Body of pancreas (tissue), 4 donors: ENCODE data around the gene LCE4A. TPM values are rescaled to one million over a fixed set of nuclear protein-coding genes. Genes with fewer than 3 reads are reported as not detected.
"Not testable (repeated sequence)": the region's sequence is repeated elsewhere in the genome, so short reads cannot be mapped to it uniquely, and the experiment has no call there.

Source experiments
- ATAC-seq: fragments of 150-250 bp; one replicate; pipeline ENCODE4 v1.9.1; 2016
- DNase-seq, 4 donors: peaks; one replicate each; pipeline ENCODE4 v3.0.0-alpha.2; 2019
- H3K27ac ChIP-seq, 4 donors: fragments of 200-600 bp; sonication (generic); 1 replicate in 3 of 4; 2 replicates in 1 of 4; pipeline versions ENCODE4 v1.5.1 to v1.6.1; 2016 to 2019; ENCODE audit warnings: mild to moderate bottlenecking in 1 of 4, mixed read lengths in 1 of 4, moderate library complexity in 1 of 4
- H3K27me3 ChIP-seq, 2 donors: fragments of 200-600 bp; sonication (generic); one replicate each; pipeline ENCODE4 v1.6.0; 2016; ENCODE audit warnings: mild to moderate bottlenecking in 1 of 2
- H3K36me3 ChIP-seq, 2 donors: fragments of 200-600 bp; sonication (generic); replicated peaks in 1 of 2; 2 replicates each; pipeline ENCODE4 v1.5.1; 2016; ENCODE audit warnings: low read depth in 2 of 2; ENCODE audit not compliant: insufficient read depth in 1 of 2
- H3K4me1 ChIP-seq: fragments of 200-600 bp; sonication (generic); one replicate; pipeline ENCODE4 v1.6.0; 2016
- H3K4me3 ChIP-seq, 2 donors: fragments of 200-600 bp; sonication (generic); 1 replicate in 1 of 2; 2 replicates in 1 of 2; pipeline ENCODE4 v1.5.1; 2016 to 2019
- H3K9me3 ChIP-seq, 3 donors: fragments of 200-600 bp; sonication (generic); 1 replicate in 2 of 3; 2 replicates in 1 of 3; pipeline ENCODE4 v1.5.1; 2016
- POLR2A ChIP-seq, 3 donors: fragments of 450-650 bp; IDR thresholded peaks; one replicate each; pipeline ENCODE4 v1.6.1; 2016; ENCODE audit warnings: antibody characterized with exemption in 3 of 3, mild to moderate bottlenecking in 2 of 3
- WGBS, 2 donors: methylation state at CpG; one replicate each; pipeline ENCODE4 v1.1.5; 2017; 5-methylcytosine and 5-hydroxymethylcytosine counted together
- intact Hi-C: fragments of 100-400 bp; cut with DNase I; formaldehyde crosslinking; loops from one replicate; pipeline ENCODE4 v1.15.1; 2023
- total RNA-seq, 2 donors: library from RNA; depleted of rRNA; stranded (reverse); fragments of >200 nt; gene quantifications; one replicate each; pipeline ENCODE4 v1.1.0, GENCODE V29; 2016
- TF ChIP-seq, protein P1 (sequence below), 7 experiments: fragments of 450-650 bp in 4 of 7; fragments of 200-600 bp in 3 of 7; sonication (generic) in 3 of 7; IDR thresholded peaks; one replicate each; pipeline ENCODE4 v1.5.1; 2016 to 2019; ENCODE audit warnings: antibody characterized with exemption in 7 of 7

LCE4A gene
- total RNA-seq, 2 donors from 2014 or later, result not detected

DNA sequence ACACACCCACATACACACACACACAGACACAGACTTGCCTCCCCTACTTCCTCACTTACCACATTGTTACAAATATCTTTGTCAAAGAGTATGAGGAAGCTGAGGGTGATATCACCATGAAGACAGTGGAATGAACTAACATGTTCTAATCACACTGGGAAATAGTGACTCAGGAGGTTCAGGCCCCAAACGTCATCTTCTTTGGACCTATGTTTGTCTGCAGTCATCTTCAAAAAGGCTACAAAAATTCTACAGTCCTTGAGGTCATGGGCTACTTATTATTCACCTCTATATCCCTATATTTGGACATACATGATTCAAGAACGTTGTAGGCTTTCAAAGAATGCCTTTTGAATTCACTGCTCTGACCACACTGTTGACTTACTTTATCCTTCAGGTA, 34.9 kb upstream of the LCE4A start:
- Histone ChIP-seq H3K9me3 (peaks cover 0 to 3% (median 0%) of the 10 kb centered on the region in 3 donors), H3K4me1 (no peaks in the 10 kb centered on the region), H3K27ac (no peak overlapping the region), H3K4me3 (no peak overlapping the region), H3K27me3 (no peaks in the 10 kb centered on the region), H3K36me3 (no peaks in the 10 kb centered on the region)
- DNase-seq, result no peak
- TF ChIP-seq, protein P1, sequence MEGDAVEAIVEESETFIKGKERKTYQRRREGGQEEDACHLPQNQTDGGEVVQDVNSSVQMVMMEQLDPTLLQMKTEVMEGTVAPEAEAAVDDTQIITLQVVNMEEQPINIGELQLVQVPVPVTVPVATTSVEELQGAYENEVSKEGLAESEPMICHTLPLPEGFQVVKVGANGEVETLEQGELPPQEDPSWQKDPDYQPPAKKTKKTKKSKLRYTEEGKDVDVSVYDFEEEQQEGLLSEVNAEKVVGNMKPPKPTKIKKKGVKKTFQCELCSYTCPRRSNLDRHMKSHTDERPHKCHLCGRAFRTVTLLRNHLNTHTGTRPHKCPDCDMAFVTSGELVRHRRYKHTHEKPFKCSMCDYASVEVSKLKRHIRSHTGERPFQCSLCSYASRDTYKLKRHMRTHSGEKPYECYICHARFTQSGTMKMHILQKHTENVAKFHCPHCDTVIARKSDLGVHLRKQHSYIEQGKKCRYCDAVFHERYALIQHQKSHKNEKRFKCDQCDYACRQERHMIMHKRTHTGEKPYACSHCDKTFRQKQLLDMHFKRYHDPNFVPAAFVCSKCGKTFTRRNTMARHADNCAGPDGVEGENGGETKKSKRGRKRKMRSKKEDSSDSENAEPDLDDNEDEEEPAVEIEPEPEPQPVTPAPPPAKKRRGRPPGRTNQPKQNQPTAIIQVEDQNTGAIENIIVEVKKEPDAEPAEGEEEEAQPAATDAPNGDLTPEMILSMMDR (IDR thresholded peaks at IDR 0.05), result no peak
- no peak for TF ChIP-seq POLR2A (IDR thresholded peaks at IDR 0.05)
- WGBS, 2 donors, result 41 to 57% methylated on average over 2 of the region's 2 CpGs
- ATAC-seq, result no peak
- intact Hi-C loops, result no loop called here

DNA sequence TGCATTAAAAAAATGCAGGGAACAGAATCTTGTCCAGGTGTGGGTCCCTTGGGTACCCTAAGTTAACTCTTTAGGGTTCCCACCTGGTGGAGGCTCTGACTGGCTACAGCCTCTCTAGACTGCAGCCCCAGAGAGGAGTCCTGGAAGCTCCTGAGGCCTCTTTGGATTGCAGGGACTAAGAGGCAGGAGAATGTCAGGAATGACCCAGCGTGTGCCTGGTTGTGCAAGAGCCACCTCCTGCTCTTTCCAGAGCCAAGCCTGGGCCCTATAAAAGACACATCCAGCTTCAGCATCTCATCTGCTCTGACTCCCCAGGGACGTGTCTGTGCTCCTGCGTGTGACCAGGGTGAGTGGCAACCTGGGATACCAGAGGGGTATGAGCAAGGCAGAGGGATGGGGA, 33.0 kb upstream of the LCE4A start, which contains the start of gene LCE2C:
TSS of gene LCE2C (plus strand) at position 297 of the 400 bp plus-strand sequence. CDS start 737 bp downstream, outside the sequence.
- H3K4me1 ChIP-seq, H3K27me3 ChIP-seq, ATAC-seq, DNase-seq, H3K9me3 ChIP-seq, H3K27ac ChIP-seq, H3K4me3 ChIP-seq, intact Hi-C loops, H3K36me3 ChIP-seq: not testable (repeated sequence)
- WGBS, 2 donors, result 52 to 83% methylated on average over 1 to 3 of the region's 3 CpGs

- Histone ChIP-seq H3K36me3 (no peaks in the 10 kb centered on the region), H3K4me1 (no peaks in the 10 kb centered on the region), H3K27ac (no peak overlapping the region), H3K4me3 (no peak overlapping the region), H3K27me3 (no peaks in the 10 kb centered on the region), H3K9me3 (no peaks in the 10 kb centered on the region)
- intact Hi-C loops, result no loop called here
- no peak for DNase-seq
- ATAC-seq, result no peak
- TF ChIP-seq, protein P1 (IDR thresholded peaks at IDR 0.05), result no peak
- no peak for TF ChIP-seq POLR2A (IDR thresholded peaks at IDR 0.05)
- 0 to 36% methylated on average over 1 to 6 of the region's 6 CpGs for WGBS, 2 donors
Observed at GRCh38 chr1:152679459-152679858, 28.5 kb upstream of the LCE4A start.

- WGBS, 2 donors, result 53 to 58% methylated on average over 2 of the region's 2 CpGs
- H3K27ac ChIP-seq, result no peak overlapping the region
- H3K4me1 ChIP-seq, result no peaks in the 10 kb centered on the region
- TF ChIP-seq, protein P1 (IDR thresholded peaks at IDR 0.05), result no peak
- no peak for TF ChIP-seq POLR2A (IDR thresholded peaks at IDR 0.05)
- intact Hi-C loops, result no loop called here
- H3K9me3 ChIP-seq, result no peaks in the 10 kb centered on the region
- no peak overlapping the region for H3K4me3 ChIP-seq
- H3K27me3 ChIP-seq, result no peaks in the 10 kb centered on the region
- no peaks in the 10 kb centered on the region for H3K36me3 ChIP-seq
- ATAC-seq, result no peak
- no peak for DNase-seq
Observed at GRCh38 chr1:152681616-152682015, 26.3 kb upstream of the LCE4A start.

DNA sequence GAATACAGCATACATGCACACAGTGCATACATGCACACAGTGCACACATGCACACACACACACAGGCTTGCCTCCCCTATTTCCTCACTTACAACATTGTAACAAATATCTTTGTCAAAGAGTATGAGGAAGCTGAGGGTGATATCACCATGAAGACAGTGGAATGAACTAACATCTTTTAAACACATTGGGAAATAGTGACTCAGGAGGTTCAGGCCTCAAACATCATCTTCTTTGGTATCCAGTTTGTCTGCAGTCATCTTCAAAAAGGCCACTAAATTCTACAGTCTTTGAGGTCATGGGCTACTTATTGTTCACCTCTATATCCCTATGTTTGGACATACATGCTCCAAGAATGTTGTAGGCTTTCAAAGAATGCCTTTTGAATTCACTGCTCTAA, 24.1 kb upstream of the LCE4A start:
- intact Hi-C loops, result no loop called here
- Histone ChIP-seq H3K4me1 (no peaks in the 10 kb centered on the region), H3K27ac (no peak overlapping the region), H3K36me3 (no peaks in the 10 kb centered on the region), H3K27me3 (no peaks in the 10 kb centered on the region), H3K9me3 (no peaks in the 10 kb centered on the region), H3K4me3 (no peak overlapping the region)
- no peak for DNase-seq
- TF ChIP-seq, protein P1 (IDR thresholded peaks at IDR 0.05), result no peak
- no peak for TF ChIP-seq POLR2A (IDR thresholded peaks at IDR 0.05)
- ATAC-seq, result no peak

DNA sequence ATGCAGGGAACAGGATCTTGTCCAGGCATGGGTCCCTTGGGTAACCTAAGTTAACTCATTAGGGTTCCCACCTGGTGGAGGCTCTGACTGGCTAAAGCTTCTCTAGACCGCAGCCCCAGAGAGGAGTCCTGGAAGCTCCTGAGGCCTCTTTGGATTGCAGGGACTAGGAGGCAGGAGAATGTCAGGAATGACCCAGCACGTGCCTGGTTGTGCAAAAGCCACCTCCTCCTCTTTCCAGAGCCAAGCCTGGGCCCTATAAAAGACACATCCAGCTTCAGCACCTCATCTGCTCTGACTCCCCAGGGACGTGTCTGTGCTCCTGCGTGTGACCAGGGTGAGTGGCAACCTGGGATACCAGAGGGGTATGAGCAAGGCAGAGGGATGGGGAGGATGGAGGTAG, 22.1 kb upstream of the LCE4A start, which contains the start of gene LCE2B:
TSS of gene LCE2B (plus strand) at position 301 of the 400 bp plus-strand sequence. CDS start 721 bp downstream, outside the sequence.
- WGBS, 2 donors, result 68 to 100% methylated on average over 2 to 4 of the region's 4 CpGs
- ATAC-seq, H3K36me3 ChIP-seq: not testable (repeated sequence)

More for the DNA sequence above, 22.1 kb upstream of the LCE4A start, which contains the start of gene LCE2B:
- H3K4me1 ChIP-seq, intact Hi-C loops, H3K4me3 ChIP-seq, H3K9me3 ChIP-seq, H3K27ac ChIP-seq, H3K27me3 ChIP-seq, DNase-seq: not testable (repeated sequence)
